GM23248 (cell line): Measurements from ENCODE around the gene SLC24A5. TPM values are rescaled to one million over a fixed set of nuclear protein-coding genes. Genes with fewer than 3 reads are reported as not detected.

Source experiments
- DNase-seq: peaks from one replicate; pipeline ENCODE4 v3.0.0-alpha.2; 2015
- H2AFZ ChIP-seq: fragments of 200-600 bp; sonication (generic); 2 replicates; pipeline ENCODE4 v1.6.1; 2016; ENCODE audit warnings: antibody characterized with exemption
- H3F3A ChIP-seq: fragments of 200-600 bp; sonication (generic); 2 replicates; pipeline ENCODE4 v1.6.1; 2016; ENCODE audit warnings: mild to moderate bottlenecking, antibody characterized with exemption, mixed run types; ENCODE audit not compliant: insufficient read depth
- H3K27ac ChIP-seq: fragments of 200-600 bp; sonication (generic); 2 replicates; pipeline ENCODE4 v1.5.1; 2016; ENCODE audit warnings: mild to moderate bottlenecking
- H3K27me3 ChIP-seq: fragments of 200-600 bp; sonication (generic); replicated peaks from 2 replicates; pipeline ENCODE4 v1.6.1; 2016; ENCODE audit warnings: mild to moderate bottlenecking; ENCODE audit not compliant: insufficient read depth
- H3K36me3 ChIP-seq: fragments of 200-600 bp; sonication (generic); 2 replicates; pipeline ENCODE4 v1.6.1; 2016; ENCODE audit warnings: low read depth, mild to moderate bottlenecking
- H3K4me1 ChIP-seq: fragments of 200-600 bp; sonication (generic); 2 replicates; pipeline ENCODE4 v1.6.1; 2016; ENCODE audit warnings: mild to moderate bottlenecking; ENCODE audit not compliant: insufficient read depth
- H3K4me2 ChIP-seq: fragments of 200-600 bp; sonication (generic); one replicate; pipeline ENCODE4 v1.6.1; 2016; ENCODE audit warnings: mild to moderate bottlenecking; ENCODE audit not compliant: unreplicated experiment
- H3K4me3 ChIP-seq: fragments of 200-600 bp; sonication (generic); 2 replicates; pipeline ENCODE4 v1.5.1; 2016; ENCODE audit warnings: mild to moderate bottlenecking
- H3K79me2 ChIP-seq: fragments of 200-600 bp; sonication (generic); 2 replicates; pipeline ENCODE4 v1.6.1; 2016; ENCODE audit warnings: mild to moderate bottlenecking; ENCODE audit not compliant: insufficient read depth
- H3K9ac ChIP-seq: fragments of 200-600 bp; sonication (generic); 2 replicates; pipeline ENCODE4 v1.6.1; 2016; ENCODE audit warnings: mild to moderate bottlenecking
- H3K9me2 ChIP-seq: fragments of 200-600 bp; sonication (generic); 2 replicates; pipeline ENCODE4 v1.6.1; 2016; ENCODE audit warnings: mixed run types, mild to moderate bottlenecking, moderate library complexity; ENCODE audit not compliant: insufficient read depth
- H3K9me3 ChIP-seq: fragments of 200-600 bp; sonication (generic); one replicate; pipeline ENCODE4 v1.6.1; 2017; ENCODE audit warnings: low read depth
- H4K20me1 ChIP-seq: fragments of 200-600 bp; sonication (generic); 2 replicates; pipeline ENCODE4 v1.6.0; 2016; ENCODE audit not compliant: insufficient read depth
- EZH2 ChIP-seq: fragments of 200-600 bp; sonication (generic); IDR thresholded peaks from 2 replicates; pipeline ENCODE4 v1.6.1; 2018; ENCODE audit warnings: antibody characterized with exemption, mild to moderate bottlenecking; ENCODE audit not compliant: insufficient read depth, poor library complexity, severe bottlenecking
- EZH2phosphoT487 ChIP-seq: fragments of 200-600 bp; sonication (generic); IDR thresholded peaks from 2 replicates; pipeline ENCODE4 v1.6.1; 2018; ENCODE audit warnings: antibody characterized with exemption, moderate library complexity, mild to moderate bottlenecking, low read depth; ENCODE audit not compliant: insufficient read depth
- WGBS, 2 experiments: methylation state at CpG; one replicate each; pipeline ENCODE4 v1.1.6; 2015 to 2017; ENCODE audit warnings: low lambda C conversion rate in 2 of 2, low coverage in 1 of 2; ENCODE audit errors: missing lambda C conversion rate in 2 of 2; 5-methylcytosine and 5-hydroxymethylcytosine counted together
- in situ Hi-C: fragments of 300-500 bp; cut with MboI; formaldehyde crosslinking; loops from 2 replicates; pipeline ENCODE4 v1.15.0; 2020
- polyA plus RNA-seq: library from polyadenylated mRNA; unstranded; fragments of >200 nt; fragmentation: Nextera tagmentation; extraction: Ambion mirVana; gene quantifications from 2 replicates; pipeline ENCODE4 v1.2.1, GENCODE V29; 2016
- total RNA-seq: library from RNA; depleted of rRNA; stranded (reverse); fragments of >200 nt; shearing (Covaris generic); gene quantifications from 2 replicates; pipeline ENCODE4 v1.2.3, GENCODE V29; 2014

SLC24A5 gene
- total and polyA plus RNA-seq, 2 experiments from 2014 or later = not detected

DNA sequence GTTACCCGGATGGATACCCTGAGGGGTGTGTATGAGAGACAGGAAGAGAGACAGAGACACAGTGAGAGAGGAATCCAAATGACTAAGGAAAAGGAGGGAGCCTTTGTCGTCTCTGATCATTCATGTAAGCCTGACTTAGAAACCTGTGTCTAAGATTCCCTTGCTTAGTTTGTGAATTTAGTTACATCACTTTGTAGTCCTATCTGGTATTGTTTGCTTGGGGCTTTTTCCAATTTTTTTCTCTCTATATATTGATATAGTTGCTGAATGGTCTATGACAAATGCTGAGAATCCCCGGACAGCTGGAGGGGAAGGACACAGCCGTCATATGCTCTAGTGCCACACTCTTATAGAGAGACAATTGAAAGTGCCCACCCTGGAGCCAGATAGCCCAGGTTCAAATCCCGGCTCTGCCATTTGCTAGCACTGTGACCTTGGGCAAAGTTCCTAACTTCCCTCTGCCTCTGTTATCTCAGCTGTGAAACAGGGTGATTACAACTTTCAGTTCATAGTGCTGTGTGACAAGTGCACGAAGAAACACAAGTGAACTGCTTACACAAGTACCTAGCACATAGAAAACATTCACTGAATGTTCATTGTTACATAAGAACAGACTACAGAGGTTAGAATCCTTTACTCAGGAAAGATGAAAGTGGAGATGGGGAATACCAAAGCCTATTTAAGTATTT is 6.0 kb downstream of the SLC24A5 start:
- no peak for DNase-seq
- 52 to 63% methylated on average over 6 of the region's 6 CpGs for WGBS, 2 experiments

DNA sequence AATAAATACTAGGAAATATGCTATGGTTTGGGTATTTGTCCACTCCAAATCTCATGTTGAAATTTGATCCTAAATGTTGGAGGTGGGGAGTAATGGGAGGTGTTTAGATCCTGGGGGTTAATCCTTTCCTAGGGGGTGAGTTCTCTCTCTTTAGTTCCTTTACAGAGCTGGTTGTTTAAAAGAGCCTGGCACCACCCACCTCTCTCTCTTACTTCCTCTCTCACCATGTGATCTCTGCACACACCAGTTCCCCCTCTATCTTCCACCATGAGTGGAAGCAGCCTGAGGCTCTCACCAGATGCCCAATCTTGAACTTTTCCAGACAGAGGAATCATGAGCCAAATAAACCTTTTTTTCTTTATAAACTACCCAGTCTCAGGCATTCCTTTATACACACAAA is 10.5 kb downstream of the SLC24A5 start:
- H3K27ac ChIP-seq = no peak overlapping the region
- 0 out of 2 replicates have a peak, but pooled peaks cover 3% of the 10 kb centered on the region for H3K9me2 ChIP-seq
- no peaks in the 10 kb centered on the region for H3K36me3 ChIP-seq
- no peaks in the 10 kb centered on the region for H3K79me2 ChIP-seq
- no peaks in the 10 kb centered on the region for H3K4me1 ChIP-seq
- no peaks in the 10 kb centered on the region for H3K9me3 ChIP-seq
- H3K4me3 ChIP-seq = no peak overlapping the region
- H3K9ac ChIP-seq = no peak overlapping the region
- H2AFZ ChIP-seq = no peak overlapping the region
- in situ Hi-C loops = no loop called here
- H3K27me3 ChIP-seq = no peaks in the 10 kb centered on the region
- H3K4me2 ChIP-seq = no peak overlapping the region
- TF ChIP-seq EZH2 (no peak), EZH2phosphoT487 (no peak)
- no peak for DNase-seq
- no peaks in the 10 kb centered on the region for H4K20me1 ChIP-seq
- no peaks in the 10 kb centered on the region for H3F3A ChIP-seq

More for the DNA sequence above, 6.0 kb downstream of the SLC24A5 start:
- Histone ChIP-seq H3F3A (no peaks in the 10 kb centered on the region), H3K9me2 (0 out of 2 replicates have a peak, but pooled peaks cover 3% of the 10 kb centered on the region), H3K36me3 (no peaks in the 10 kb centered on the region), H3K4me1 (no peaks in the 10 kb centered on the region), H3K4me2 (no peak overlapping the region), H3K27me3 (0 out of 2 replicates have a peak, but pooled peaks cover 6% of the 10 kb centered on the region), H4K20me1 (no peaks in the 10 kb centered on the region), H3K9ac (no peak overlapping the region), H3K27ac (no peak overlapping the region), H3K4me3 (no peak overlapping the region), H2AFZ (no peak overlapping the region), H3K9me3 (no peaks in the 10 kb centered on the region), H3K79me2 (no peaks in the 10 kb centered on the region)
- no peak for TF ChIP-seq EZH2phosphoT487
- TF ChIP-seq EZH2 = no peak
- in situ Hi-C loops = no loop called here

DNA sequence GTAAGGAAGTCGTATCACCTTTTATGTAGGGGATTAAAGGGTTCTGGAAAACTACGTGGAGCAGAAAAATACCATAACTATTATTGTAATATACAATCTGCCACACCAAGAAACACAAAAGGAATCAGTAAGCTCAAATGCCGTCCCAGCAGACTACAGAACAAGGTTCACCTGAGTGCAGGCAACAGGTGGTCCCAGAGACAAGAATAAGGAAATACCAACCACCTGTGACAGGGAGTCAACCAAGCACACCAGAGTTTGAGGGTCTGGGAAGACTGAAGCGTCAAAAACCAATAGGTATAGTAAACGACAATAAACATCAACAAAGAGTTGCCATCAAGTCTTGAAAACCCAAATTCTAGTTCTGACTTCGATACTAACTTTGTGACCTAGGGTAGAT is 12.1 kb downstream of the SLC24A5 start:
- in situ Hi-C loops = no loop called here
- Histone ChIP-seq H3K9me3 (no peaks in the 10 kb centered on the region), H3K36me3 (no peaks in the 10 kb centered on the region), H3K9ac (no peak overlapping the region), H3K27ac (no peak overlapping the region), H2AFZ (no peak overlapping the region), H3K4me1 (no peaks in the 10 kb centered on the region), H3K4me3 (no peak overlapping the region), H3K4me2 (no peak overlapping the region), H3K27me3 (no peaks in the 10 kb centered on the region), H3K9me2 (0 out of 2 replicates have a peak, but pooled peaks cover 3% of the 10 kb centered on the region), H3K79me2 (no peaks in the 10 kb centered on the region), H4K20me1 (no peaks in the 10 kb centered on the region), H3F3A (no peaks in the 10 kb centered on the region)
- 41 to 49% methylated on average over 6 of the region's 6 CpGs for WGBS, 2 experiments
- DNase-seq = no peak
- no peak for TF ChIP-seq EZH2phosphoT487
- no peak for TF ChIP-seq EZH2

DNA sequence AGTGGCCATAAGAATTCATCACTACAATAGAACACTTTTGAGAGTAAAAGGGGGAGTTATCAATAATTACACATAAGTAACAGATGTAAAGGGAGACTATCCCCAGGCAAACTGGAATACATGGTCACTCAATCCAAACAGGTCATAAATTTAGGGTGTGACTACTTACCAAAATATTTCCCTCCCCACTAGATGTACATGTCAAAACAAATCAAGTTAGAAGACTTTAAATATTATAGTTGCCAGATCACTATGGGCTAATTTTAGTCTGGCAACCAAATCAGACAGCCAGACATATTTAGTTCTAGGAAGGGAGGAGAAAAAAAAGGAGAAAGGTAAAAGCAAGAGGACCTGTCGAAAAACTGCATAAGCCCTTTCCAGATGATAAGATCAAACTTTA is 23.1 kb downstream of the SLC24A5 start:
- Histone ChIP-seq H3K27me3 (no peaks in the 10 kb centered on the region), H3K4me3 (no peak overlapping the region), H2AFZ (no peak overlapping the region), H4K20me1 (no peaks in the 10 kb centered on the region), H3F3A (no peaks in the 10 kb centered on the region), H3K27ac (no peak overlapping the region), H3K36me3 (no peaks in the 10 kb centered on the region), H3K9me2 (no peaks in the 10 kb centered on the region), H3K9me3 (no peaks in the 10 kb centered on the region), H3K79me2 (no peaks in the 10 kb centered on the region), H3K4me2 (no peak overlapping the region), H3K9ac (no peak overlapping the region), H3K4me1 (peaks cover 18% of the 10 kb centered on the region; the same call in 1 of the 2 replicates)
- in situ Hi-C loops = no loop called here
- 89 to 95% methylated on average over 1 of the region's 1 CpG for WGBS, 2 experiments
- DNase-seq = no peak
- no peak for TF ChIP-seq EZH2
- TF ChIP-seq EZH2phosphoT487 = no peak

- H3F3A ChIP-seq = no peaks in the 10 kb centered on the region
- H3K9ac ChIP-seq = no peak overlapping the region
- WGBS, 2 experiments = 0 to 5% methylated on average over 1 of the region's 1 CpG
- no peaks in the 10 kb centered on the region for H4K20me1 ChIP-seq
- peak overlapping the region; percentile 13 for H3K4me2 ChIP-seq
- in situ Hi-C loops = no loop called here
- H2AFZ ChIP-seq = peak overlapping the region; percentile 53; the same call in 1 of the 2 replicates
- no peaks in the 10 kb centered on the region for H3K9me3 ChIP-seq
- H3K27ac ChIP-seq = no peak overlapping the region
- TF ChIP-seq EZH2 = no peak
- TF ChIP-seq EZH2phosphoT487 = no peak
- no peak for DNase-seq
- no peaks in the 10 kb centered on the region for H3K36me3 ChIP-seq
- no peak overlapping the region for H3K4me3 ChIP-seq
- H3K9me2 ChIP-seq = no peaks in the 10 kb centered on the region
- H3K79me2 ChIP-seq = no peaks in the 10 kb centered on the region
- peaks cover 18% of the 10 kb centered on the region; the same call in 1 of the 2 replicates for H3K4me1 ChIP-seq
- no peaks in the 10 kb centered on the region for H3K27me3 ChIP-seq
These were observed 24.1 kb downstream of the SLC24A5 start for GRCh38 chr15:48144889-48145288.
